Neural progenitor cell (in vitro differentiated cells): Measurements from ENCODE around the gene LCMT2.

Experiments used
- EZH2 ChIP-seq: fragments of 200-600 bp; sonication (generic); IDR thresholded peaks from 2 replicates; pipeline ENCODE4 v1.6.1; 2017; ENCODE audit warnings: antibody characterized with exemption, mild to moderate bottlenecking, moderate library complexity
- EZH2phosphoT487 ChIP-seq: fragments of 200-600 bp; sonication (generic); IDR thresholded peaks from 2 replicates; pipeline ENCODE4 v1.6.1; 2017; ENCODE audit warnings: antibody characterized with exemption
- TF ChIP-seq, protein P1 (sequence below): fragments of 200-600 bp; sonication (generic); IDR thresholded peaks from 2 replicates; pipeline ENCODE4 v1.5.1; 2017; ENCODE audit warnings: antibody characterized with exemption, mild to moderate bottlenecking

DNA sequence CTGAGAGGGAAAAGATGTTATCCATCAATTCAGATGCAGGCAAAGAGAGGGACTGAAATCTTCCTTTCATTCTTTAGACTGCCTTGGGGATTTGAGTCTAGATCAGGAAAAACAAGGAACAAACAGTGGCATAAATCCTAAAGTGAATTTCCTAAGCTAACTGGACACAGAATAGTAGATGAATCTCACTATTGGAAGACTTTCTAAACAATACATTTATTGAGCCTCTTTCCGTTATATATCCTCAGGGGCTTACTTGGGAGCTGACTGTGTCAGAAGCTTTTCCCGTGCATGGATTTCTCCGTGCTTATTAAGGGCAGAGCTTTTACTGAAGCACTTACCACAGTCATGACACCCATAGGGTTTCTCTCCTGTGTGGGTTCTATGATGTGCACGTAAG lies 30.4 kb upstream of the LCMT2 start:
- TF ChIP-seq, protein P1, sequence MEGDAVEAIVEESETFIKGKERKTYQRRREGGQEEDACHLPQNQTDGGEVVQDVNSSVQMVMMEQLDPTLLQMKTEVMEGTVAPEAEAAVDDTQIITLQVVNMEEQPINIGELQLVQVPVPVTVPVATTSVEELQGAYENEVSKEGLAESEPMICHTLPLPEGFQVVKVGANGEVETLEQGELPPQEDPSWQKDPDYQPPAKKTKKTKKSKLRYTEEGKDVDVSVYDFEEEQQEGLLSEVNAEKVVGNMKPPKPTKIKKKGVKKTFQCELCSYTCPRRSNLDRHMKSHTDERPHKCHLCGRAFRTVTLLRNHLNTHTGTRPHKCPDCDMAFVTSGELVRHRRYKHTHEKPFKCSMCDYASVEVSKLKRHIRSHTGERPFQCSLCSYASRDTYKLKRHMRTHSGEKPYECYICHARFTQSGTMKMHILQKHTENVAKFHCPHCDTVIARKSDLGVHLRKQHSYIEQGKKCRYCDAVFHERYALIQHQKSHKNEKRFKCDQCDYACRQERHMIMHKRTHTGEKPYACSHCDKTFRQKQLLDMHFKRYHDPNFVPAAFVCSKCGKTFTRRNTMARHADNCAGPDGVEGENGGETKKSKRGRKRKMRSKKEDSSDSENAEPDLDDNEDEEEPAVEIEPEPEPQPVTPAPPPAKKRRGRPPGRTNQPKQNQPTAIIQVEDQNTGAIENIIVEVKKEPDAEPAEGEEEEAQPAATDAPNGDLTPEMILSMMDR, result no peak
- TF ChIP-seq EZH2, result no peak
- no peak for TF ChIP-seq EZH2phosphoT487
